LNCaP clone FGC (cell line): Measurements from ENCODE around the gene TFDP2.
"Not testable (repeated sequence)": the region's sequence is repeated elsewhere in the genome, so short reads cannot be mapped to it uniquely, and the experiment has no call there.

ENCODE experiments used
- DNase-seq: peaks from one replicate; pipeline ENCODE4 v3.0.0-alpha.2; 2011; ENCODE audit warnings: low read depth
- H3K4me3 ChIP-seq: 2 replicates; pipeline ENCODE4 v1.5.1; 2011; ENCODE audit warnings: mild to moderate bottlenecking, low read depth, low read length, control low read depth
- TF ChIP-seq, protein P1 (sequence below): IDR thresholded peaks from 2 replicates; pipeline ENCODE4 v1.5.1; 2012; ENCODE audit warnings: mild to moderate bottlenecking; ENCODE audit not compliant: control insufficient read depth, insufficient read depth; ENCODE audit errors: extremely low read depth

Gene TFDP2

DNA sequence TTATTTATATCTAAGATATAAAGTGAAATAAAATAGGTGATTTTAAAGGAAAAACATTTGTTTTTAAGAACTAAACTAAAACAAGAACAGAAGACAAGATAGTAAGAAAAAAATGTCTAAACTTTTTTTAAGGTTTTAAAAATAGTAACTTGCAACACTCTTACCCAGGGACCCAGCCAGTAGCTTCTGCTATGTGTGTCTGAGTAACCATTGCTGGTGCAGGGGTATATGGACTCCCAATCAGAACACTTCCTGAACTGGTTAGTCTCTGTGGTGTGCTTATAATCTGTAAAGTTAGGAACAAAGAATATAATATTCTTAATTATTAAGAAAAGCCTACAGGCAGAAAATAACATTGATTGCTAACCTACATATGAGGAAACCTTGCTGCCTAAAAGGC is 154.5 kb downstream of the TFDP2 start:
- H3K4me3 ChIP-seq, result no peak overlapping the region
- TF ChIP-seq, protein P1, sequence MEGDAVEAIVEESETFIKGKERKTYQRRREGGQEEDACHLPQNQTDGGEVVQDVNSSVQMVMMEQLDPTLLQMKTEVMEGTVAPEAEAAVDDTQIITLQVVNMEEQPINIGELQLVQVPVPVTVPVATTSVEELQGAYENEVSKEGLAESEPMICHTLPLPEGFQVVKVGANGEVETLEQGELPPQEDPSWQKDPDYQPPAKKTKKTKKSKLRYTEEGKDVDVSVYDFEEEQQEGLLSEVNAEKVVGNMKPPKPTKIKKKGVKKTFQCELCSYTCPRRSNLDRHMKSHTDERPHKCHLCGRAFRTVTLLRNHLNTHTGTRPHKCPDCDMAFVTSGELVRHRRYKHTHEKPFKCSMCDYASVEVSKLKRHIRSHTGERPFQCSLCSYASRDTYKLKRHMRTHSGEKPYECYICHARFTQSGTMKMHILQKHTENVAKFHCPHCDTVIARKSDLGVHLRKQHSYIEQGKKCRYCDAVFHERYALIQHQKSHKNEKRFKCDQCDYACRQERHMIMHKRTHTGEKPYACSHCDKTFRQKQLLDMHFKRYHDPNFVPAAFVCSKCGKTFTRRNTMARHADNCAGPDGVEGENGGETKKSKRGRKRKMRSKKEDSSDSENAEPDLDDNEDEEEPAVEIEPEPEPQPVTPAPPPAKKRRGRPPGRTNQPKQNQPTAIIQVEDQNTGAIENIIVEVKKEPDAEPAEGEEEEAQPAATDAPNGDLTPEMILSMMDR, result no peak
- no peak for DNase-seq

DNA sequence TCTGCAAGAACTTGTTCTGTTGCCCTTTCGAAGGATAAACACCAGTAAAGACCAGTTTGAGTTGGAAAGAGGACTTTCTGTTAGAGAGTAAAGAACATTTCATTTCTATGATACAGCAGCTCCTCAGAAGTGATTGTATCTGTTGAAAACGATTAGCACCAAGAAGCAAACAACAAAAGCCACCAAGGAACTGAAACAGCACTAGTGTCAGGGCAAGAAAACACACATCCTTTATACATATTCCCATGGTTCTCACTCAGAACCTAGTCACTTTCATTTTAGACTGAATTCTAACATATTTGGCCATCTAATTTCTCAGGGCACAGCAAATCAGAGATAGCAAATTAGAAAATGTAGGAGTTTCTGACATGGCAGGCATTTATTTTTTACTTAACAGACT is 156.8 kb downstream of the TFDP2 start:
- TF ChIP-seq, protein P1, result no peak
- H3K4me3 ChIP-seq, result no peak overlapping the region
- no peak for DNase-seq

DNA sequence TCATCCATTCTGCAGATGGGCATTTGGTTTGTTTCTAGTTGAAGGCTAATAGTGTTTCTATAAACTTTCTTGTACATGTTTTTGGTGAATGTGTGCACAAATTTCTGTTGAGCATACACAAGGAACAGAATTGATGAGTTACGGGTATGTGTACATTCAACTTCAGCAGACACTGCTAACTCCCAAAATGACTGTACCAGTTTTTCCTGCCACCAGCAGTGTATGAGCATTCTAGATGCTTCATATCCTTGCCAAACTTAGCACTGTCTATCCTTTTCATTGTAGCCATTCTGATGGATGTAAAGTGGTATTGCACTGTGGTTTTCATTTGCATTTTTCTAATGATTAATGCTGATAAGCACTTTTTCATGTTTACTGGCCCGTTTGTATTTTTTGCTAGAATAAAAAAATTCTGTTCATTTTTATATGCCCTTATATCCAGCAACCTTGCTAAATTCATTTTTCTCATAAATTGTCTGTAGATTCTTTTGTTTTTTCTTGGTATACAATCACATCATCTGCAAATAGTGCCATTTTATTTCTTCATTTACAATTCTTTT is 162.7 kb downstream of the TFDP2 start:
- TF ChIP-seq, protein P1, result no peak
- H3K4me3 ChIP-seq, result no peak overlapping the region
- DNase-seq, result no peak

DNA sequence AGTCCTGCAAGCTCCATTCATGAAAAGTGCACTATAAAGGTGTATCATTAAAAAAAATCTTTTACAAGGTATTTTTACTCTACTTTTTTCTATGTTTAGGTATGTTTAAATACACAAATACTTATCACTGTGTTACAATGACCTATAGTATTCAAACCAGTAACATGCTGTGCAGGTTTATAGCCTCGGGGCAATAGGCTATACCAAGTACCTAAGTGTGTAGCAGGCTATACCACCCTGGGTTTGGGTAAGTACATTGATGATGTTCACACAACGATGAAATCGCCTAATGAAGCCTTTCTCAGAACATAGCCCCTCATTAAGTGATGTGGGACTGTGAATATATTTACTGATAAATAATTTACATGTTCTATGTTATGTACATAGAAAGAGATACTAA is 168.3 kb downstream of the TFDP2 start:
- no peak for DNase-seq
- TF ChIP-seq, protein P1, result no peak
- H3K4me3 ChIP-seq, result no peak overlapping the region

DNA sequence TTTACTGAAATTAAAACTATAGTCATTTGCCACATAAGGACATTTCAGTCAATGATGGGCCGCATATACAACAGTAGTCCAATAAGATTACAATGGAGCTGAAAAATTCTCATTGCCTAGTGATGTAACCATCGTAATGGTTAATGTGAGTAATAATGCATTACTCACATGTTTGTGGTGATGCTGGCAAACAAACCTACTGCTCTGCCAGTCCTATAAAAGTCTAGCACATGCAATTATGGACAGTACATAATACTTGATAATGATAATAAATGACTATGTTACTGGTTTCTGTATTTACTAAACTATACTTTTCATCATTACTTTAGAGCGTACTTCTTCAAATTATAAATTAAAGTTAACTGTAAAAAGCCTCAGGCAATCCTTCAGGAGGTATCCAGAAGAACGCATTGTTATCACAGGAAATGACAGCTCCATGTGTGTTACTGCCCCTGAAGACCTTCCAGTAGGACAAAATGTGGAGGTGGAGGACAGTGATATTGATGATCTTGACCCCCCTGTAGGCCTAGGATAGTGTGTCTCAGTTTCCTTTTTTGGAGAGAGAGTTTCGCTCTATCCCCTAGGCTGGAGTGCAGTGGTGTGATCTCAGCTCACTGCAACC is 170.2 kb downstream of the TFDP2 start:
- peak; percentile 50 for DNase-seq
- no peak overlapping the region for H3K4me3 ChIP-seq
- TF ChIP-seq, protein P1, result no peak

DNA sequence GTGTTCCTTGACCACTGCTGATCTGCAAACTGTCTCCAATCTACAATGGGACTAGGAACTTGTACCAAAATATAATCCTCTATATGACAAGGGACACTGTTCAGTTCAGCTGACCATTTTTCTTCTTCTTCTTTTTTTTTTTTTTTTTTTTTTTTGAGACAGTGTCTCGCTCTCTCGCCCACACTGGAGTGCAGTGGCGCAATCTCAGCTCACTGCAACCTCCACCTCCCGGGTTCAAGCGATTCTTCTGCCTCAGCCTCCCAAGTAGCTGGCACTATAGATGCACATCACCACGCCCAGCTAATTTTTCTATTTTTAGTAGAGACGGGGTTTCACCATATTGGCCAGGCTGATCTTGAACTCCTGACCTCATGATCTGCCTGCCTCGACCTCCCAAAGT is 174.6 kb downstream of the TFDP2 start:
- not testable (repeated sequence) for H3K4me3 ChIP-seq, DNase-seq

DNA sequence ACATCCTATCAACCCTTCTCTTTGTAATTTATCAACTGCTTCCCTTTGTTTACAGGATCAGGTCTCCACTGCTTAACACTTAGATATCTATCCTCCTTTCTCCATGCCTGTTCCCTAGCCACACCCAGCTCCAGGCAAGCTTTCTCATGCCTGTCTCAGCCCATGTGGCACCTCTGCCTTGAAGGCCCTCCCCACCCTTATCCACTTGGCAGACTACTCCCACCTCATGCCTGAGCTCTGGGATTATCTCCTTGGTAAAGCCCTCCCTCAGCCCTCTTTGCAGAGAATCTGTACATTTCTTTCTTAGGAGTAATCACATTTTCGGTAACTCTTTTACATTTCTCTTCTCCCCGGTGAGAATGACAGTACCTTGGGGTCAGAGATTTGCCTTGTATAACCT is 176.9 kb downstream of the TFDP2 start:
- H3K4me3 ChIP-seq, result no peak overlapping the region
- TF ChIP-seq, protein P1, result no peak
- DNase-seq, result no peak
